Type B pancreatic cell (in vitro differentiated cells): ENCODE data around the gene CDK14. TPM values are rescaled to one million over a fixed set of nuclear protein-coding genes. Genes with fewer than 3 reads are reported as not detected.

ENCODE experiments used
- DNase-seq: peaks from one replicate; pipeline ENCODE4 v3.0.0; 2021; ENCODE audit warnings: mixed read lengths; ENCODE audit not compliant: unreplicated experiment; ENCODE audit errors: extremely low spot score
- H3K27ac Mint-ChIP-seq: 2 replicates; pipeline ENCODE4 v1.8.0; 2021; ENCODE audit warnings: mild to moderate bottlenecking, mixed read lengths
- H3K27me3 Mint-ChIP-seq: 2 replicates; pipeline ENCODE4 v1.8.0; 2021; ENCODE audit warnings: mixed read lengths
- H3K36me3 Mint-ChIP-seq: 2 replicates; pipeline ENCODE4 v1.8.0; 2021; ENCODE audit warnings: mixed read lengths
- H3K4me1 Mint-ChIP-seq: one replicate; pipeline ENCODE4 v1.8.0; 2021; ENCODE audit warnings: mixed read lengths; ENCODE audit not compliant: unreplicated experiment
- H3K4me3 Mint-ChIP-seq: 2 replicates; pipeline ENCODE4 v1.8.0; 2021; ENCODE audit warnings: mild to moderate bottlenecking, mixed read lengths
- H3K9me3 Mint-ChIP-seq: 2 replicates; pipeline ENCODE4 v1.8.0; 2021; ENCODE audit warnings: mixed read lengths
- CTCF ChIP-seq: fragments of 200-600 bp; sonication (generic); conservative IDR thresholded peaks from 2 replicates; pipeline ENCODE4 v1.5.0; 2021; ENCODE audit warnings: antibody characterized with exemption, mild to moderate bottlenecking
- total RNA-seq: library from RNA; stranded (reverse); gene quantifications from 2 replicates; pipeline ENCODE4 v1.2.1, GENCODE V29; 2021; ENCODE audit warnings: low replicate concordance

Gene CDK14
- total RNA-seq, 1 donor from 2014 or later: 43.5 TPM

DNA sequence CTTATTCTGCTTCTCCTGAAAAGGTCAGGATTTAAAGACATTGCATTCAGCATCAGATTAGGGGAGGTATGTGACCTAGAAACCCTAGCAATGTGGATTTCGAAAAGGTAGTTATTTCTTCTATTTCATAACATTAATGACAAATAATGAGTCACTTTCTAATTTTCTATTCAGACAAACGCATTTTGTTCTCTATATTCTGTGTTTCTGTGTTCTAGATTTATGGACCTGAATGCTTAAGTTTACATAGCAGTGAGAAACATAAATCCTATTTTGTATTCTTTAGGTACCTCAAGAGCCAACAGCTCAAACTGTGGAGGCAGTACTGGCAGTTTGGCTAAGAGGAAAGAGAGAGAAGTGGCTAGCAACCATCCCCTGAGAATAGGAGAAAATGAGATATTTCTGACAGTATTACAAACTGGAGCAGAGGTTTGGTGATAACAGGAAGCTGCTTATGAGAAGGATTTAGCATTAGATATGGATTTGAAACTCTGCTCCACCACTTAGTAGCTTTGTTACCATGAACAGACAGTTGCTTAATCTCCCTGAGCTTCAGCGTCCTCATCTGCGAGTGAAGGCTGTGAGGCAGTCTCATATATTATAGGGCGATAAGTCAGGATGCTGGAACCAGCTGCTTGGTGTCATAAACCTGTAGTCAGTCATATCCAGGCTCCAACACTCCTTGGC lies 28.2 kb downstream of the CDK14 start:
- no peaks in the 10 kb centered on the region for H3K27me3 Mint-ChIP-seq
- no peak overlapping the region for H3K4me3 Mint-ChIP-seq
- no peak for DNase-seq
- peaks cover 3% of the 10 kb centered on the region for H3K9me3 Mint-ChIP-seq
- peaks cover 3% of the 10 kb centered on the region for H3K36me3 Mint-ChIP-seq
- no peak for TF ChIP-seq CTCF
- H3K4me1 Mint-ChIP-seq: peaks cover 29% of the 10 kb centered on the region
- H3K27ac Mint-ChIP-seq: no peak overlapping the region

DNA sequence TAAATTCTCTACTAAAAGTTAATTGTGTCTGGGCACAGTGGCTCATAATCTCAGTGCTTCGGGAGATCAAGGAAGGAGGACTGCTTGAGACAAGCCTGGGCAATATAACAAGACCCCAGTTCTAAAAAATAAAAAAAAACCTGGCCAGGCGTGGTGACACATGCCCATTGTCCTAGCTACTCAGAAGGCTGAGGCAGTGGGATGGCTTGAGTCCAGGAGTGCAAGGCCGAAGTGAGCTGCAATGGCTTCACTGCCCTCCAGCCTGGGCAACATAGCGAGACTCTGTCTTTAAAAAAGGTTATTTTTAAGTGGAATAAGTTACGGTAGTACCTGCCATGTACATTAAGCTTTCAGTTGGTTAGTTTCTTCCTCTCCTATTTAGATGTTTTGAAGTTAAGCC lies 28.9 kb downstream of the CDK14 start:
- Mint-ChIP-seq H3K4me1 (peaks cover 30% of the 10 kb centered on the region), H3K9me3 (peaks cover 4% of the 10 kb centered on the region), H3K27me3 (no peaks in the 10 kb centered on the region), H3K36me3 (peaks cover 4% of the 10 kb centered on the region), H3K4me3 (no peak overlapping the region), H3K27ac (no peak overlapping the region)
- no peak for DNase-seq
- no peak for TF ChIP-seq CTCF

- no peak for DNase-seq
- H3K4me3 Mint-ChIP-seq: peak overlapping the region; percentile 52
- H3K27ac Mint-ChIP-seq: peak overlapping the region; percentile 25
- peaks cover 30% of the 10 kb centered on the region for H3K4me1 Mint-ChIP-seq
- peaks cover 4% of the 10 kb centered on the region for H3K36me3 Mint-ChIP-seq
- no peak for TF ChIP-seq CTCF
- peaks cover 4% of the 10 kb centered on the region for H3K9me3 Mint-ChIP-seq
- no peaks in the 10 kb centered on the region for H3K27me3 Mint-ChIP-seq
Observed at GRCh38 chr7:90625562-90625961, 29.4 kb downstream of the CDK14 start.

DNA sequence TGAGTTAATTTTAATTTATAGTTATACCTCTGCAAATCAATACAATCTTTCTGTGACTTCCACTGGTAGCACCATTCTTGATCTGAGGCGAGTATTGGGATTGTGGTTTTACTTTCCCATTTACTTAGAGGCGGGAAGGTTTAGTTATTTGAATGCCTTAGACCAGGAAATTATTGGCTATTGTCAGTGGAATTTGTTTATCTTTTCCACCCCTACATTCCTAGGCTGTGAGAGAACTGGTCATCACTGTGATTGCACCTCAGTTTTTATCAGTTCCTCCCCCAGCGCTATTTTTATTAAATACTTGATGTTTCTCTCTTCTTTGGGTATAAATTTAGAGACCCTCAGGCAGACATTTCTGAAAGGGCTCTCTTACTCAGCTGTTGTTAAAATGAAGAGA lies 29.9 kb downstream of the CDK14 start:
- no peaks in the 10 kb centered on the region for H3K27me3 Mint-ChIP-seq
- DNase-seq: no peak
- H3K27ac Mint-ChIP-seq: peak overlapping the region; percentile 25
- peaks cover 4% of the 10 kb centered on the region for H3K9me3 Mint-ChIP-seq
- peaks cover 30% of the 10 kb centered on the region for H3K4me1 Mint-ChIP-seq
- peak overlapping the region; percentile 52 for H3K4me3 Mint-ChIP-seq
- H3K36me3 Mint-ChIP-seq: peaks cover 4% of the 10 kb centered on the region
- no peak for TF ChIP-seq CTCF

DNA sequence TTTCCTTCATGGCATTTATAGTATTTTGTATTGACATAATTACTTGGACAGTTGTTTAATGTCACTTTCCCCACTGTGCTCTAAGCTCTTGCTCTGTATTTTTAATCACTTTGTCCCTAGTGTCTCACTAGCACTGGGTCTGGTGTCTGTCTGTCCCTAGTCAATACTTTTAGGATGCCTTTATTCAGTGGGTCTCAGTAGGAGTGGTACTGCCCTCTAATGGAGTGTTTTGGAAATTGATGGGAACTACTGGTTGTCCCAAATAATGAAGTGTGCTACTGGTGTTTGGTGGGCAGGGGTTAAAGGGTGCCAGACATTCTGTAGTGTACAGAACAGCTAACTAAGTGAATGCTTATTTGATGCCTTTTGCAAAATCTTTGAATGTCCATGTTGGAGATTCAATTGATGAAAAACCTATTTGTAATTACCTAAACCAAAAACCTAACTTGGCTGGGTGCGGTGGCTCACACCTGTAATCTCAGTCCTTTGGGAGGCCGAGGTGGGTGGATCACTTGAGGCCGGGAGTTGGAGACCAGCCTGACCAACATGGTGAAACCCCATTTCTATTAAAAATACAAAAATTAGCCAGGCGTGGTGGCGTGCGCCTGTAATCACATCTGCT lies 33.3 kb downstream of the CDK14 start:
- Mint-ChIP-seq H3K4me3 (no peak overlapping the region), H3K27ac (peak overlapping the region; percentile 33), H3K4me1 (peaks cover 14% of the 10 kb centered on the region), H3K9me3 (peaks cover 4% of the 10 kb centered on the region), H3K36me3 (peaks cover 10% of the 10 kb centered on the region), H3K27me3 (no peaks in the 10 kb centered on the region)
- DNase-seq: no peak
- peak; percentile 73 for TF ChIP-seq CTCF
